Trophoblast cell (in vitro differentiated cells and primary cell): ENCODE measurements around the gene LMBRD1.

Source experiments
- DNase-seq, 2 donors: peaks; one replicate each; pipeline ENCODE4 v3.0.0-alpha.2; 2016
- H2AFZ ChIP-seq: 2 replicates; pipeline ENCODE4 v1.6.1; 2013; ENCODE audit warnings: low read length, moderate library complexity, mild to moderate bottlenecking; ENCODE audit not compliant: insufficient read depth, poor library complexity
- H2AK5ac ChIP-seq: 2 replicates; pipeline ENCODE4 v1.6.1; 2013; ENCODE audit warnings: mild to moderate bottlenecking, low read length
- H2BK120ac ChIP-seq: 2 replicates; pipeline ENCODE4 v1.6.1; 2013; ENCODE audit warnings: low read length, mild to moderate bottlenecking, moderate library complexity; ENCODE audit not compliant: insufficient read depth, poor library complexity
- H2BK12ac ChIP-seq: 2 replicates; pipeline ENCODE4 v1.6.1; 2013; ENCODE audit warnings: mild to moderate bottlenecking, low read length, moderate library complexity
- H2BK5ac ChIP-seq: 2 replicates; pipeline ENCODE4 v1.6.1; 2013; ENCODE audit warnings: low read length, low read depth, moderate library complexity, mild to moderate bottlenecking; ENCODE audit not compliant: poor library complexity
- H3K14ac ChIP-seq: 2 replicates; pipeline ENCODE4 v1.6.1; 2013; ENCODE audit warnings: mild to moderate bottlenecking, low read length
- H3K18ac ChIP-seq: 2 replicates; pipeline ENCODE4 v1.6.1; 2013; ENCODE audit warnings: mild to moderate bottlenecking, low read length
- H3K23ac ChIP-seq: 2 replicates; pipeline ENCODE4 v1.6.1; 2013; ENCODE audit warnings: low read length
- H3K27ac ChIP-seq: 2 replicates; pipeline ENCODE4 v1.5.1; 2013; ENCODE audit warnings: low read depth, mild to moderate bottlenecking, inconsistent platforms, low read length, moderate library complexity
- H3K27me3 ChIP-seq: 2 replicates; pipeline ENCODE4 v1.6.1; 2013; ENCODE audit warnings: inconsistent platforms, mild to moderate bottlenecking, low read length, moderate library complexity; ENCODE audit not compliant: insufficient read depth
- H3K36me3 ChIP-seq, 2 experiments: 1 replicate in 1 of 2; 2 replicates in 1 of 2; pipeline ENCODE4 v1.6.1; 2013; ENCODE audit warnings: low read length in 2 of 2, mild to moderate bottlenecking in 2 of 2, moderate library complexity in 1 of 2; ENCODE audit not compliant: insufficient read depth in 2 of 2, control insufficient read depth in 1 of 2
- H3K4ac ChIP-seq: 2 replicates; pipeline ENCODE4 v1.6.1; 2013; ENCODE audit warnings: low read depth, mild to moderate bottlenecking, low read length, moderate library complexity
- H3K4me1 ChIP-seq, 2 experiments: 1 replicate in 1 of 2; 2 replicates in 1 of 2; pipeline ENCODE4 v1.6.1; 2013; ENCODE audit warnings: low read length in 2 of 2, mild to moderate bottlenecking in 2 of 2, moderate library complexity in 1 of 2; ENCODE audit not compliant: insufficient read depth in 2 of 2, control insufficient read depth in 1 of 2
- H3K4me2 ChIP-seq: 2 replicates; pipeline ENCODE4 v1.6.1; 2013; ENCODE audit warnings: inconsistent platforms, mild to moderate bottlenecking, low read length, moderate library complexity
- H3K4me3 ChIP-seq: 2 replicates; pipeline ENCODE4 v1.5.1; 2013; ENCODE audit warnings: mild to moderate bottlenecking, low read depth, low read length, inconsistent platforms
- H3K79me1 ChIP-seq: one replicate; pipeline ENCODE4 v1.6.1; 2013; ENCODE audit warnings: low read length
- H3K79me2 ChIP-seq: 2 replicates; pipeline ENCODE4 v1.6.1; 2013; ENCODE audit warnings: low read length, mild to moderate bottlenecking; ENCODE audit not compliant: control insufficient read depth, insufficient read depth, poor library complexity
- H3K9ac ChIP-seq: 2 replicates; pipeline ENCODE4 v1.6.1; 2013; ENCODE audit warnings: mild to moderate bottlenecking, low read length
- H3K9me3 ChIP-seq: 2 replicates; pipeline ENCODE4 v1.6.1; 2013; ENCODE audit warnings: low read depth, mild to moderate bottlenecking, control low read depth, inconsistent platforms, low read length; ENCODE audit not compliant: insufficient read depth
- H4K12ac ChIP-seq: 2 replicates; pipeline ENCODE4 v1.6.1; 2013; ENCODE audit warnings: low read depth, mild to moderate bottlenecking, low read length, moderate library complexity
- H4K8ac ChIP-seq: 2 replicates; pipeline ENCODE4 v1.6.1; 2013; ENCODE audit warnings: low read depth, mild to moderate bottlenecking, low read length, moderate library complexity
- H4K91ac ChIP-seq: one replicate; pipeline ENCODE4 v1.6.1; 2013; ENCODE audit warnings: low read depth, mild to moderate bottlenecking, low read length, moderate library complexity
- WGBS: extraction: QIAGEN DNeasy Blood & Tissue Kit; methylation state at CpG from one replicate; pipeline ENCODE4 v1.1.7; 2013; ENCODE audit warnings: missing lambda C conversion rate; ENCODE audit not compliant: insufficient read length, insufficient coverage; ENCODE audit errors: extremely low coverage; 5-methylcytosine and 5-hydroxymethylcytosine counted together

The LMBRD1 gene

GRCh38 chr6:69818223-69818930 lies 21.6 kb upstream of the LMBRD1 start:
- WGBS: no CpG with 5 or more reads among the region's 2 CpGs
- Histone ChIP-seq H3K4me3 (no peak overlapping the region), H3K4ac (no peak overlapping the region), H3K14ac (no peak overlapping the region), H3K18ac (no peak overlapping the region), H3K79me1 (peaks cover 6% of the 10 kb centered on the region), H4K91ac (no peak overlapping the region), H4K12ac (no peak overlapping the region), H3K36me3 (no peaks in the 10 kb centered on the region), H3K9ac (no peak overlapping the region), H3K9me3 (peaks cover 1% of the 10 kb centered on the region), H2BK12ac (peak overlapping the region; percentile 6), H2BK120ac (no peak overlapping the region), H3K79me2 (no peaks in the 10 kb centered on the region), H3K27me3 (no peaks in the 10 kb centered on the region), H4K8ac (no peak overlapping the region), H3K23ac (no peak overlapping the region), H3K4me2 (no peak overlapping the region), H2BK5ac (no peak overlapping the region), H2AFZ (no peak overlapping the region), H2AK5ac (no peak overlapping the region), H3K27ac (no peak overlapping the region), H3K4me1 (peaks cover 0 to 10% of the 10 kb centered on the region in 2 experiments)
- DNase-seq: no peak

GRCh38 chr6:69817358-69817757 lies 20.5 kb upstream of the LMBRD1 start:
- H3K9ac ChIP-seq: no peak overlapping the region
- no peak overlapping the region for H3K4me3 ChIP-seq
- H3K9me3 ChIP-seq: peaks cover 1% of the 10 kb centered on the region
- no peaks in the 10 kb centered on the region for H3K79me2 ChIP-seq
- DNase-seq: no peak
- H3K36me3 ChIP-seq: no peaks in the 10 kb centered on the region
- H3K4me1 ChIP-seq: peaks cover 2 to 13% of the 10 kb centered on the region in 2 experiments
- H2AFZ ChIP-seq: no peak overlapping the region
- peaks cover 10% of the 10 kb centered on the region for H3K79me1 ChIP-seq
- no peak overlapping the region for H3K27ac ChIP-seq
- H3K4me2 ChIP-seq: no peak overlapping the region
- no peak overlapping the region for H3K23ac ChIP-seq
- no peak overlapping the region for H3K4ac ChIP-seq
- H2AK5ac ChIP-seq: no peak overlapping the region
- no peak overlapping the region for H4K8ac ChIP-seq
- H4K12ac ChIP-seq: no peak overlapping the region
- no peak overlapping the region for H3K14ac ChIP-seq
- H2BK12ac ChIP-seq: no peak overlapping the region
- no peak overlapping the region for H3K18ac ChIP-seq
- H2BK5ac ChIP-seq: no peak overlapping the region
- no peak overlapping the region for H4K91ac ChIP-seq
- no peak overlapping the region for H2BK120ac ChIP-seq
- no peaks in the 10 kb centered on the region for H3K27me3 ChIP-seq

DNA sequence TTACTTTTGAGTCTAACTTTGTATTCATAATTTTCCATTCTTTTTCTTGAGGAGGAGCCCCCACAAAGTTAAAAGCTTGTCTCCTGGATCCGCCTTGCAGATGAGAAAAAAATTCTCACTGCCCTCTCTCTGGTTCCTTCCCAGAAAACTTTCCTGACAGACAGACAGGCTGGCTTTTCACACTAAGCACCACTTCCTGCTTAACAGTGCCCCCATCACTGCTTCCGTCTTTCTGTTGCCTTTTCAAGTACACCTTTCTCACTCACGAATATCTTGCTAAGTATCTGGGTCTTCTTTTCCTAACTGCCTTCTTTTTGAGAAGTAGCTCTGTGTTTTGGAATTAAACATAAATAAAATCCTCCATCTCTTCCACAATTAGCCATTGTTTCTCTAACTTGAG lies 19.8 kb upstream of the LMBRD1 start:
- no peak overlapping the region for H2AFZ ChIP-seq
- H3K9me3 ChIP-seq: peaks cover 1% of the 10 kb centered on the region
- H2BK5ac ChIP-seq: no peak overlapping the region
- H3K36me3 ChIP-seq: no peaks in the 10 kb centered on the region
- H3K4me1 ChIP-seq: peaks cover 2 to 15% of the 10 kb centered on the region in 2 experiments
- H3K18ac ChIP-seq: no peak overlapping the region
- H3K23ac ChIP-seq: no peak overlapping the region
- H2BK120ac ChIP-seq: no peak overlapping the region
- H3K27ac ChIP-seq: no peak overlapping the region
- H3K4me3 ChIP-seq: no peak overlapping the region
- no peak overlapping the region for H4K12ac ChIP-seq
- DNase-seq: no peak
- H4K91ac ChIP-seq: no peak overlapping the region
- no peak overlapping the region for H3K14ac ChIP-seq
- no peaks in the 10 kb centered on the region for H3K79me2 ChIP-seq
- H3K4ac ChIP-seq: no peak overlapping the region
- H4K8ac ChIP-seq: no peak overlapping the region
- H3K4me2 ChIP-seq: no peak overlapping the region
- no peak overlapping the region for H2BK12ac ChIP-seq
- H3K9ac ChIP-seq: no peak overlapping the region
- WGBS: no CpG with 5 or more reads among the region's 3 CpGs
- H3K79me1 ChIP-seq: peaks cover 8% of the 10 kb centered on the region
- H2AK5ac ChIP-seq: no peak overlapping the region
- no peaks in the 10 kb centered on the region for H3K27me3 ChIP-seq

GRCh38 chr6:69816026-69816425 lies 19.2 kb upstream of the LMBRD1 start:
- H3K23ac ChIP-seq: no peak overlapping the region
- no peaks in the 10 kb centered on the region for H3K79me2 ChIP-seq
- no peak for DNase-seq
- peak overlapping the region; percentile 49 for H2BK5ac ChIP-seq
- H3K27me3 ChIP-seq: no peaks in the 10 kb centered on the region
- no peak overlapping the region for H3K4ac ChIP-seq
- H4K8ac ChIP-seq: peak overlapping the region; percentile 70
- H3K9ac ChIP-seq: no peak overlapping the region
- H3K4me1 ChIP-seq: peaks cover 2 to 15% of the 10 kb centered on the region in 2 experiments
- H3K79me1 ChIP-seq: peaks cover 8% of the 10 kb centered on the region
- WGBS: no CpG with 5 or more reads among the region's 1 CpG
- H4K12ac ChIP-seq: no peak overlapping the region
- H3K18ac ChIP-seq: no peak overlapping the region
- H3K36me3 ChIP-seq: no peaks in the 10 kb centered on the region
- peaks cover 1% of the 10 kb centered on the region for H3K9me3 ChIP-seq
- no peak overlapping the region for H2AFZ ChIP-seq
- peak overlapping the region; percentile 76 for H2BK12ac ChIP-seq
- peak overlapping the region; percentile 60 for H2BK120ac ChIP-seq
- peak overlapping the region; percentile 62 for H4K91ac ChIP-seq
- no peak overlapping the region for H3K27ac ChIP-seq
- H3K4me2 ChIP-seq: no peak overlapping the region
- no peak overlapping the region for H3K14ac ChIP-seq
- no peak overlapping the region for H3K4me3 ChIP-seq
- H2AK5ac ChIP-seq: peak overlapping the region; percentile 79
